ENCODE results near the gene NDUFB2.

- TF ChIP-seq CTCF (IDR thresholded peaks at IDR 0.05 in 8 of 11, conservative IDR thresholded peaks at IDR 0.05 in 3 of 11) (no peak), POLR2AphosphoS5 (IDR thresholded peaks at IDR 0.05) (no peak)
Observed at GRCh38 chr7:140723574-140723973, 27.1 kb downstream of the NDUFB2 start.

All from spleen (tissue), 7 donors.